HG03439 (cell line): ENCODE data around the gene ADGRL3.

ENCODE experiments used
- ATAC-seq: cut with Tn5 transposase; IDR thresholded peaks from one replicate; pipeline ENCODE4 v1.9.1; 2021; ENCODE audit warnings: mild to moderate bottlenecking, moderate library complexity; ENCODE audit not compliant: unreplicated experiment

ADGRL3 gene

GRCh38 chr4:61200187-61200915 lies at the start of gene ADGRL3:
Gene ADGRL3, plus strand, starts transcription at chr4:61200326.
- no peak for ATAC-seq

GRCh38 chr4:61152433-61152832 lies 47.7 kb upstream of the ADGRL3 start:
- ATAC-seq: no peak

GRCh38 chr4:61160478-61160877 lies 39.6 kb upstream of the ADGRL3 start:
- ATAC-seq: no peak

GRCh38 chr4:61162116-61162515 lies 38.0 kb upstream of the ADGRL3 start:
- no peak for ATAC-seq

- ATAC-seq: no peak
These were observed 26.3 kb upstream of the ADGRL3 start for GRCh38 chr4:61173799-61174198.

- ATAC-seq: no peak
These were observed 24.6 kb upstream of the ADGRL3 start for GRCh38 chr4:61175495-61175894.

GRCh38 chr4:61177367-61177766 lies 22.8 kb upstream of the ADGRL3 start:
- no peak for ATAC-seq

GRCh38 chr4:61180405-61180804 lies 19.7 kb upstream of the ADGRL3 start:
- ATAC-seq: no peak

GRCh38 chr4:61182915-61183314 lies 17.2 kb upstream of the ADGRL3 start:
- no peak for ATAC-seq

GRCh38 chr4:61185288-61185687 lies 14.8 kb upstream of the ADGRL3 start:
- no peak for ATAC-seq

GRCh38 chr4:61192392-61192791 lies 7.7 kb upstream of the ADGRL3 start:
- no peak for ATAC-seq

GRCh38 chr4:61193863-61194262 lies 6.3 kb upstream of the ADGRL3 start:
- ATAC-seq: no peak

GRCh38 chr4:61194571-61194970 lies 5.6 kb upstream of the ADGRL3 start:
- no peak for ATAC-seq

- no peak for ATAC-seq
These were observed 5.0 kb upstream of the ADGRL3 start for GRCh38 chr4:61195101-61195500.

GRCh38 chr4:61198686-61199085 lies 1.4 kb upstream of the ADGRL3 start:
- no peak for ATAC-seq

- ATAC-seq: no peak
These were observed 296 bp upstream of the ADGRL3 start for GRCh38 chr4:61199873-61200186.

GRCh38 chr4:61200916-61201526 lies 895 bp downstream of the ADGRL3 start:
- no peak for ATAC-seq

- no peak for ATAC-seq
These were observed 1.4 kb downstream of the ADGRL3 start for GRCh38 chr4:61201561-61201960.

- ATAC-seq: no peak
These were observed 2.0 kb downstream of the ADGRL3 start for GRCh38 chr4:61201961-61202637.

GRCh38 chr4:61202638-61203435 lies 2.7 kb downstream of the ADGRL3 start:
- no peak for ATAC-seq

GRCh38 chr4:61203436-61203790 lies 3.3 kb downstream of the ADGRL3 start:
- no peak for ATAC-seq
